ENCODE results near the gene NRXN3.

The NRXN3 gene

GRCh38 chr14:78605025-78605762 is 435.0 kb downstream of the NRXN3 start:
- peak overlapping the region; percentile 83 for H3K27ac ChIP-seq (ENCODE audit: low read depth, low read length, severe bottlenecking)
- WGBS, 2 experiments (ENCODE audit: insufficient coverage in 2 of 2), result 89% methylated on average over 1 of the region's 4 CpGs; no CpG with 5 or more reads in 1 of the 2 experiments

GRCh38 chr14:78605897-78606500 is 435.8 kb downstream of the NRXN3 start:
- no peaks in the 10 kb centered on the region for H3K36me3 ChIP-seq (ENCODE audit: control insufficient read depth, insufficient read depth, low read length)
- H3K9me3 ChIP-seq (ENCODE audit: control insufficient read depth, low read length), result no peaks in the 10 kb centered on the region
- H3K4me3 ChIP-seq (ENCODE audit: extremely low read depth, insufficient read depth, low read length, poor library complexity, severe bottlenecking), result no peak overlapping the region
- 100% methylated on average over 1 of the region's 1 CpG; no CpG with 5 or more reads in 1 of the 2 experiments for WGBS, 2 experiments (ENCODE audit: insufficient coverage in 2 of 2)
- peaks cover 19% of the 10 kb centered on the region for H3K4me1 ChIP-seq (ENCODE audit: control insufficient read depth, insufficient read depth, low read length, poor library complexity, severe bottlenecking)
- H3K27ac ChIP-seq (ENCODE audit: low read depth, low read length, severe bottlenecking), result peak overlapping the region; percentile 83

More at GRCh38 chr14:78605025-78605762, 435.0 kb downstream of the NRXN3 start:
- Histone ChIP-seq H3K4me3 (ENCODE audit: extremely low read depth, insufficient read depth, low read length, poor library complexity, severe bottlenecking) (no peak overlapping the region), H3K36me3 (ENCODE audit: control insufficient read depth, insufficient read depth, low read length) (no peaks in the 10 kb centered on the region), H3K9me3 (ENCODE audit: control insufficient read depth, low read length) (no peaks in the 10 kb centered on the region), H3K4me1 (ENCODE audit: control insufficient read depth, insufficient read depth, low read length, poor library complexity, severe bottlenecking) (peaks cover 19% of the 10 kb centered on the region)

GRCh38 chr14:78608998-78609787 is 439.0 kb downstream of the NRXN3 start:
- Histone ChIP-seq H3K4me1 (ENCODE audit: control insufficient read depth, insufficient read depth, low read length, poor library complexity, severe bottlenecking) (peaks cover 19% of the 10 kb centered on the region), H3K27ac (ENCODE audit: low read depth, low read length, severe bottlenecking) (no peak overlapping the region), H3K9me3 (ENCODE audit: control insufficient read depth, low read length) (no peaks in the 10 kb centered on the region), H3K4me3 (ENCODE audit: extremely low read depth, insufficient read depth, low read length, poor library complexity, severe bottlenecking) (no peak overlapping the region), H3K36me3 (ENCODE audit: control insufficient read depth, insufficient read depth, low read length) (no peaks in the 10 kb centered on the region)
- 90 to 91% methylated on average over 3 to 4 of the region's 4 CpGs for WGBS, 2 experiments (ENCODE audit: insufficient coverage in 2 of 2)

- no peak overlapping the region for H3K4me3 ChIP-seq (ENCODE audit: extremely low read depth, insufficient read depth, low read length, poor library complexity, severe bottlenecking)
Observed at GRCh38 chr14:78610994-78611393, 440.8 kb downstream of the NRXN3 start.

GRCh38 chr14:78611796-78612571 is 441.8 kb downstream of the NRXN3 start:
- Histone ChIP-seq H3K4me3 (ENCODE audit: extremely low read depth, insufficient read depth, low read length, poor library complexity, severe bottlenecking) (no peak overlapping the region), H3K27ac (ENCODE audit: low read depth, low read length, severe bottlenecking) (no peak overlapping the region), H3K9me3 (ENCODE audit: control insufficient read depth, low read length) (no peaks in the 10 kb centered on the region), H3K4me1 (ENCODE audit: control insufficient read depth, insufficient read depth, low read length, poor library complexity, severe bottlenecking) (peaks cover 9% of the 10 kb centered on the region), H3K36me3 (ENCODE audit: control insufficient read depth, insufficient read depth, low read length) (no peaks in the 10 kb centered on the region)
- WGBS, 2 experiments (ENCODE audit: insufficient coverage in 2 of 2), result 83 to 88% methylated on average over 1 of the region's 3 CpGs

More at GRCh38 chr14:78610994-78611393, 440.8 kb downstream of the NRXN3 start:
- 69 to 92% methylated on average over 4 of the region's 4 CpGs for WGBS, 2 experiments (ENCODE audit: insufficient coverage in 2 of 2)
- Histone ChIP-seq H3K36me3 (ENCODE audit: control insufficient read depth, insufficient read depth, low read length) (no peaks in the 10 kb centered on the region), H3K27ac (ENCODE audit: low read depth, low read length, severe bottlenecking) (no peak overlapping the region), H3K9me3 (ENCODE audit: control insufficient read depth, low read length) (no peaks in the 10 kb centered on the region), H3K4me1 (ENCODE audit: control insufficient read depth, insufficient read depth, low read length, poor library complexity, severe bottlenecking) (peaks cover 14% of the 10 kb centered on the region)

- no peaks in the 10 kb centered on the region for H3K9me3 ChIP-seq (ENCODE audit: control insufficient read depth, low read length)
- no peak overlapping the region for H3K27ac ChIP-seq (ENCODE audit: low read depth, low read length, severe bottlenecking)
- 80% methylated on average over 1 of the region's 1 CpG; no CpG with 5 or more reads in 1 of the 2 experiments for WGBS, 2 experiments (ENCODE audit: insufficient coverage in 2 of 2)
- no peak overlapping the region for H3K4me3 ChIP-seq (ENCODE audit: extremely low read depth, insufficient read depth, low read length, poor library complexity, severe bottlenecking)
- H3K4me1 ChIP-seq (ENCODE audit: control insufficient read depth, insufficient read depth, low read length, poor library complexity, severe bottlenecking), result peaks cover 2% of the 10 kb centered on the region
- no peaks in the 10 kb centered on the region for H3K36me3 ChIP-seq (ENCODE audit: control insufficient read depth, insufficient read depth, low read length)
Observed at GRCh38 chr14:78612666-78613065, 442.5 kb downstream of the NRXN3 start.

GRCh38 chr14:78614593-78614992 is 444.4 kb downstream of the NRXN3 start:
- no peak overlapping the region for H3K4me3 ChIP-seq (ENCODE audit: extremely low read depth, insufficient read depth, low read length, poor library complexity, severe bottlenecking)
- H3K36me3 ChIP-seq (ENCODE audit: control insufficient read depth, insufficient read depth, low read length), result no peaks in the 10 kb centered on the region
- 83% methylated on average over 1 of the region's 2 CpGs; no CpG with 5 or more reads in 1 of the 2 experiments for WGBS, 2 experiments (ENCODE audit: insufficient coverage in 2 of 2)
- no peaks in the 10 kb centered on the region for H3K4me1 ChIP-seq (ENCODE audit: control insufficient read depth, insufficient read depth, low read length, poor library complexity, severe bottlenecking)
- H3K27ac ChIP-seq (ENCODE audit: low read depth, low read length, severe bottlenecking), result no peak overlapping the region
- H3K9me3 ChIP-seq (ENCODE audit: control insufficient read depth, low read length), result no peaks in the 10 kb centered on the region

GRCh38 chr14:78617735-78618134 is 447.6 kb downstream of the NRXN3 start:
- Histone ChIP-seq H3K4me3 (ENCODE audit: extremely low read depth, insufficient read depth, low read length, poor library complexity, severe bottlenecking) (no peak overlapping the region), H3K9me3 (ENCODE audit: control insufficient read depth, low read length) (no peaks in the 10 kb centered on the region), H3K36me3 (ENCODE audit: control insufficient read depth, insufficient read depth, low read length) (no peaks in the 10 kb centered on the region), H3K4me1 (ENCODE audit: control insufficient read depth, insufficient read depth, low read length, poor library complexity, severe bottlenecking) (no peaks in the 10 kb centered on the region), H3K27ac (ENCODE audit: low read depth, low read length, severe bottlenecking) (no peak overlapping the region)
- WGBS, 2 experiments (ENCODE audit: insufficient coverage in 2 of 2), result 71 to 90% methylated on average over 1 to 3 of the region's 5 CpGs

- 88% methylated on average over 4 of the region's 6 CpGs for WGBS, 2 experiments (ENCODE audit: insufficient coverage in 2 of 2)
- no peak overlapping the region for H3K4me3 ChIP-seq (ENCODE audit: extremely low read depth, insufficient read depth, low read length, poor library complexity, severe bottlenecking)
- H3K4me1 ChIP-seq (ENCODE audit: control insufficient read depth, insufficient read depth, low read length, poor library complexity, severe bottlenecking), result no peaks in the 10 kb centered on the region
- H3K36me3 ChIP-seq (ENCODE audit: control insufficient read depth, insufficient read depth, low read length), result no peaks in the 10 kb centered on the region
- no peaks in the 10 kb centered on the region for H3K9me3 ChIP-seq (ENCODE audit: control insufficient read depth, low read length)
- H3K27ac ChIP-seq (ENCODE audit: low read depth, low read length, severe bottlenecking), result no peak overlapping the region
Observed at GRCh38 chr14:78618368-78618767, 448.2 kb downstream of the NRXN3 start.

GRCh38 chr14:78627114-78627513 is 456.9 kb downstream of the NRXN3 start:
- H3K27ac ChIP-seq (ENCODE audit: low read depth, low read length, severe bottlenecking), result peak overlapping the region; percentile 77

More at GRCh38 chr14:78627114-78627513, 456.9 kb downstream of the NRXN3 start:
- Histone ChIP-seq H3K4me3 (ENCODE audit: extremely low read depth, insufficient read depth, low read length, poor library complexity, severe bottlenecking) (no peak overlapping the region), H3K9me3 (ENCODE audit: control insufficient read depth, low read length) (no peaks in the 10 kb centered on the region), H3K4me1 (ENCODE audit: control insufficient read depth, insufficient read depth, low read length, poor library complexity, severe bottlenecking) (no peaks in the 10 kb centered on the region), H3K36me3 (ENCODE audit: control insufficient read depth, insufficient read depth, low read length) (no peaks in the 10 kb centered on the region)

Data from mesodermal cell (in vitro differentiated cells).